Hematopoietic multipotent progenitor cell treated with erythropoietin and hydrocortisone succinate and interleukin-3 and kit ligand, for 15 days (in vitro differentiated cells): ENCODE results near the gene AXIN1.
A peak's percentile ranks its signal among the peaks of the same experiment; 100 is the strongest.
"Not testable (repeated sequence)": the region's sequence is repeated elsewhere in the genome, so short reads cannot be mapped to it uniquely, and the experiment has no call there.

Experiments
- DNase-seq: peaks from one replicate; pipeline ENCODE4 v3.0.0-alpha.2; 2015; ENCODE audit warnings: low spot score

The AXIN1 gene

DNA sequence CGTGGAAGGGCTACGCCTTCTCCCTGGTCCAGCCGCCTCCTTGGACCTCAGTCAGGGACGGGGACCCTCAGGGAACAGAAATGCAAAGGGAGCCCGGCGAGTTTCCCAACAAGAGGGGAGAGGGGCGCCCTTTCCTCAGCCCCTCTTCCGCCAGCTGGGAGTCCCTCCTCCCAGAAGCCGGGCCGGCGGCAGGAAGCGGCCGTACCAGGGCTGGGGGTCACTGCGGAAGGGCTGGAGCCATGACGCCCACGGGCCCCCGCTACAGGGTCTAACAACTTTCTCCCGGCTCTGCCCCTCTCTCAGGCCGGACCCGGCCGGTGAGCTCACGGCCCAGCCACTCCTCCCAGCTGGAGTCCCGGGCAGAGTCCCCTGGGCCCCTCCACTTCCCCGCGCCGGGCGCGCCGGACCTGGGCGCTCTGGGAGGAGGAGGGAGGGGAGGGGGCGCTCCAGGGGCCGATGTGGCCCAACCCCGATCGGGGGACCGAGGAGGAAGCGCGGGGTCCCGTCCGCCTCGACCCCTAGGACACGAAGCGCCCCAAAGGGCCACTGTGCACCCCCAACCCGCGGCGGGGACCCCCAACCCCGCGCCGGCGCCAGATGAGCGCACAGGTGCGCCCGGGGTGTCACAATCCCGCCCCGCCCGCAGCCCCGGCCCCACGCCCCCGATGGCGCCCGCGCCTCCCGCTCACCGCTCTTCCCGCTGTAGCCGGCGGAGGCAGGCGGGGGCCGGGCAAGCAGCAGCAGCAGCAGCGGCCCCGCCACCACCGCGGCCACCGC is 28.7 kb upstream of the AXIN1 start:
- DNase-seq: no peak

DNA sequence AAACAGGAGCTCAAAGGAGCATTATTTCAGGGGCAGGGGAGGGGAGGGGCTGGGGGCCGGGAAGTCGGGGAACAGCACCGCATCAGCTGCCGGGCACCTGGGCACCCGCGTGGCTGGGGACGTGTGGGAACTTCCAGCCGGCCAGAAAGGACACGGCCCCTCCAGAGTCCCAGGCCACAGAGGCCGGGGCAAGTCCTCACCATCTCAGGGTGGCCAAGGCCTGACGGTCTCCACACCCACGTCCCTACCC is 28.2 kb upstream of the AXIN1 start:
- no peak for DNase-seq

DNA sequence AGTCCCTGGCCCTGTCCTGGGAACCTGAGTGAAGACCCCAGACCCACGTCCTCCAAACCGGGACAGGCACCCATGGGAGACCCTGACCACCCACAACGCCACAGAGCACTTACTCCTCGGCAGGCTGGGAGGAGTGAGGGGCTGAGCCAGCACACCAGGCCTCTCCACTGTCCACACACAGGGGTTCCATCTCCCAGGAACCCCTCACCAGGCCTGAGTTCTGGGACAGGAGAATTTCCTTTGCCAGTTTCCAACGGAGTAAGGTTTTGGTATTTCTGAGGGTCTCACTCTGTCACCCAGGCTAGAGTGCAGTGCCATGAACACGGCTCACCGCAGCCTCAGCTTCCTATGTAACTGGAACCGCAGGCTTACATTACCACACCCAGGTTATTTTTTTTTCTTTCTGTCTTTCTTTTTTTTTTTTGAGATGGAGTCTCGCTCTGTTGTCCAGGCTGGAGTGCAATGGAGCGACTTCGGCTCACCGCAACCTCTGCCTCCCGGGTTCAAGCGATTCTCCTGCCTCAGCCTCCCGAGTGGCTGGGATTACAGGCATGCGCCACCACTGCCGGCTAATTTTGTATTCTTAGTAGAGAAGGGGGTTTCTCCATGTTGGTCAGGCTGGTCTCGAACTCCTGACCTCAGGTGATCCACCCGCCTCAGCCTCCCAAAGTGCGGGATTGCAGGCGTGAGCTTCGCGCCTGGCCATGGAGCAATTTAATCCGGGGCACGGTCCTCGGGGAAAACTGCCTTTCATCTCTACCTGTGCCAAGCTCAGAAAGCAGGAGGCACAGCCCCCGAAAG is 27.6 kb upstream of the AXIN1 start:
- DNase-seq: no peak

DNA sequence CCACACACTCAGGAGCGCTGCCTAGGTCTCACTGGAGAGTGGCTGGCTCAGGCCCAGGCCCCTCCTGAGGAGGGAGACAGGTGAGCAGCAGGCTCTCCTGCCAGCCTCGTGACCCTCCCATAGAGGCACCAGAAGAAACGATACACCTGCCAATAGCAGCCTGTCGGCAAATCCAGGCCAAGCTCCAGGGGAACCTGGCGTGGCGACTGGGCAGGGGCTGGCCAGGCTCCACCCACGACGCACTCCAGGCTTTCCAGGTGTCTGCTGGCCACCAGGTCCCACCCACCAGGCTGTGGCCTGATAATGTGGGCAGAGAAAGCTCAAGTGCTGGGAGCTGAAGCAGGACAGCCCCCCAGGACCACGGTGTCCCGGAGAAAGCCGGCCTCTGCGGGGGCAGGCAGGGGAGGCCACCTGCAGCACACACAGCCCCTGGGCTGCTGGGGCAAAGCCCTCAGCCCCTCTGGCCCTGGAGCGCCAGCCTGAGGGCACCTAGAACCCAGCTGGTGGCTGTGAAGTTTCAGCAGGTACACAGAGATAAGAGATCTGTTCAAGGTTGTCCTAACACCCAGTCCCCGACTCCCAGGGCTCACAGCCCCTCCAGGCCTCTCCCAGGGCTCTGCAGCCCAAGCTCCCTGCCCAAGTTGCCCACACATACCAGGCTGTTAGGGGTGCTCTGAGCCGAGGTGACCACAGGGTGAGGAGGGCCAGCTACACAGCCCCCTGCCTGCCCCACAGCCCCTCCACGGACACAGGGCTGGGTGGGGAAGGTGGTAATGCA is 26.8 kb upstream of the AXIN1 start:
- no peak for DNase-seq

DNA sequence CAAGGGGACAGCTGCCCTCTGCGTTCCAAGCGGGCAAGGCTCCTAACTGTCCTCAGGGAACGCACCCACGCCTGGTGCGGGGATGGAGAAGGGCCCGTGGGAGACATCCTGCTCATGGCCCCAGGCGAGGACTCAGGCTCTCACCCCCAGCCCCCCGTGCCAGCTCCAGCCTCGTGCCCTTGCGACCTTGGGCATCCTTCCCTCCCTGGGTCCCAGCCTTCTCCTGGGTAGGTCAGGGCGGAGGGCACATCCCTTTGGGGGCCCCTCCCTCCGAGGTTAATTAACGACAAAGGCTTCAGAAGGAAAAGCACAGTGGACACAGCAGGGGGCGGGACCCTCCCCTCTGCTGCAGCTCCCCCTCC is 26.3 kb upstream of the AXIN1 start:
- DNase-seq: no peak

DNA sequence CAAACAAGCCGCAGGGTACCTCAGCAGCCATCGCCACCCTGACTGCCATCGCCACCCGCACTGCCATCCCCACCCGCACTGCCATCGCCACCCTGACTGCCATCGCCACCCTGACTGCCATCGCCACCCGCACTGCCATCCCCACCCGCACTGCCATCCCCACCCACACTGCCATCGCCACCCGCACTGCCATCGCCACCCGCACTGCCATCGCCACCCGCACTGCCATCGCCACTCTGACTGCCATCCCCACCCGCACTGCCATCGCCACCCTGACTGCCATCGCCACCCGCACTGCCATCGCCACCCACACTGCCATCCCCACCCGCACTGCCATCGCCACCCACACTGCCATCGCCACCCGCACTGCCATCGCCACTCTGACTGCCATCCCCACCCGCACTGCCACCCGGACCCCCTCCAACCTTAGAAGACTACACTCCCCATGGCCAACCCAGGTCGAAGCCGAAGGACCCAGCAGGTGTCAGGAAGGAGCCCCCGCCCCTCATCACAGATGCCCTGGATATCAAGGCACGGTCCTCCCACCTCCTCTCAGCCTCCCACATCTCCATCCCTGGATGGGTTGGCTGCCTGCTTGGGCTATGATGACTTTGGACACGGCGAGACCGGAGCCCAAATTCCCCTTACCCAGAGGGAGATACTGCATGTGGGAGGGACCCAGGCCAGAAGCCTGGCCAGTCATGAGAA is 25.7 kb upstream of the AXIN1 start:
- not testable (repeated sequence) for DNase-seq

DNA sequence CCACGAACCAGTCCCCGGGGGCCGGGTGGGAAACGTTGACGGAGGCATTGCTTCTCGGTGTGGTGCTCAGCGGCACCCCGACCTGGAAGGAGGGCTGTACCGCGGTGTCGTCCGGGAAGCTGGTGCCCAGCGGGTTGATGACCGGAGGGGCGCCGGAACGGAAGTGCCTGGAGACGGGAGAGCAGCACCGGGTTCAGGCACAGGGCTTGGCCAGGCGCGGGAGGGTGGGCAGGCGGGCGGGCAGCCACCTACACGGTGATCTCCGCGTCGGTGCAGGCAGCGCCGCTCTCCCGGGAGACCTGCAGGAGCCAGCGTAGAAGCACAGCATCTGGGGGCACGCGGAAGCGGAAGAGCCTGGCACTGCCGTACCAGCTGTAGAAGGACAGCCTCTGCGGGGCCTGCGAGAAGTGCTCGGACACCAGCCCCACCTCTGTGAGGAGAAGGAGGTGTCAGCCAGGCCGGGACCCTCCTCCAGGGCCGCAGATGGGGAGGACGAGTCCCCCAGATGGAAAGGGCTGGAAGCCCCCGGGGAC is 25.0 kb upstream of the AXIN1 start:
- DNase-seq: no peak

DNA sequence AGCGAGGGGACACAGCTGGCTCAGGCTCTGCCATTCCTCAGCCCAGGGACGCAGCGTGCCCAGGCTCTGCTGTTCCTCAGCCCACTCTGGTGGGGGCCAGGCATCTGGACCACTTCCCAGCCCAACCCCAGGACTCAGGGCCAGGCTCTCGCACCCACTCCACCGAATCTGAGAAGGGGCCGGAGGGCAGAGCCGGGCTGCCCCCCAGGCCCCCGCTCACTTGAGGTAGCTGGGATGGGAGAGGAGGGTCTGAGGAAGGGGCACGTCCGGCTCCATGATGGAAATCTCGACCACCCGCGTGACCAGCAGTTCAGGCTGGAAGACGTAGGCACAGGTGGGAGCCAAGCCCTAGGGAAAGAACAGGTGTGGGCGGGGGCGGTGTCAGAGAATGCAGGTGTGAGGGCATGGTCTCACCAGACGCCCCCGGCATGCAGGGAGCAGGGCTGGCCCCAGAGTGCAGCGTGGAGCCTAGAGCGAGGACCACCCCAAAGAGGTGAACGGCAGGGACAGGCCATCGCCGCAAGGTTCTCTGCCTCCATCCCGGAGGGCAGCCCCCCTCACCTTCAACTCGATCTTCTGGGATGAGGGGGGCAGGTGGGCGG is 24.4 kb upstream of the AXIN1 start:
- DNase-seq: no peak

DNA sequence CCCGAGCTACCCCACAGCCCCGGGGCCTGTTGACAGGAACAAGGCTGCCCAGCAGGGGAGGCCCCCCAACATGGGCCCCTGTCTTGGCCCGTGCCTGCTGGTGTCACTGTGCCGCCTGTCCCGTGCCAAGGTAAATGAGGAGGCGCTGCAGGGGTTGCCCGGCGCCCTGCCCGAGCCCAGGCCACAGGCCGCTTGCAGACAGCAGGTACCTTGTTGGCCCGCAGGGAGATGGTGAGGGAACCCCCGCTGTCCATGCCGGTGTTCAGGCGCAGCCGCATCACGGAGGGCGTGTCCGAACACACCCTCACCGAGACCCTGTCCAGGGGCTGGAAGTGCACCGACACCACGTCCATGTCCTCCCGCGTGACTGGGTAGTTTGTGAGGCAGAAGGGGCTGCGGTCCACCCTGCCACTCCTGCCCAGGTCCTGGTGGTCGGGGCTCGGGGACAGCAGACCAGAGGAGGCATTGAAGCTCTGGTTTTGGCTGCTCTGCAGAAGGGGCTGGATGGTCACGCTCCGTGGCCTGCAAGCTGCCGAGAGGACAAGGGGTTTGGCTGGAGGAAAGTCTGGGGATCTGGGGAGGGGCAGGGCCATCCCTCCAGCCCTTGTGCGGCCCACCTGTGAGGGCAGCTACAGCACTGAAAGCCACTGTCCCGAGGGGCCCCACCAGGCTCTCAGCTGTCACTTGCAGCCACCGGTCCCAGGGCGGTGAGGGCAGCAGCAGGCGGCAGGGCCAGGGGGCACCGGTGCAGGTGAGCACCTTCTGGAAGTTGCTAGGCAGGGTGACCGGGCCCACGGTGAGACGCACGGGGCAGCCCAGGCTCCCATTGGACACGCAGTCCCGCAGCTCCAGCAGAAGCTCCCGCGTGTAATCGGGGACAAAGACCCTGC is 23.6 kb upstream of the AXIN1 start:
- DNase-seq: no peak

DNA sequence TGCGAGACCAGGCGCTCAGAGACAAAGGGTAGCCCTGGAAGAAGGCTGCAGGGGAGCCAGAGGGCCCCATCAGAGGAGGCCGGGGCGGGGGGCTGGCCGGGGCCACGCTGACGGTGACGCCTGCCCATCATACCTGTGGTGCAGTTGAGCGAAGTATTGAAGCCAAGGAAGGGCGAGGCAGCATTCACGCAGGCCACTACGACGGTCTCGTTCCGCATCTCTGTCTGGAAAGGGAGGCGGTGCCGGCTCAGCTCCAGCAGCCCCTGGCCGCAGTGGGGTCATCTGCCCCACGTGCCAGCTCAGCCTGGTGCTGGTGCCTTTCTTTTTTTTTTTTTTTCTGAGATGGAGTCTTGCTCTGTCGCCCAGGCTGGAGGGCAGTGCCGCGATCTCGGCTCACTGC is 22.7 kb upstream of the AXIN1 start:
- DNase-seq: no peak

DNA sequence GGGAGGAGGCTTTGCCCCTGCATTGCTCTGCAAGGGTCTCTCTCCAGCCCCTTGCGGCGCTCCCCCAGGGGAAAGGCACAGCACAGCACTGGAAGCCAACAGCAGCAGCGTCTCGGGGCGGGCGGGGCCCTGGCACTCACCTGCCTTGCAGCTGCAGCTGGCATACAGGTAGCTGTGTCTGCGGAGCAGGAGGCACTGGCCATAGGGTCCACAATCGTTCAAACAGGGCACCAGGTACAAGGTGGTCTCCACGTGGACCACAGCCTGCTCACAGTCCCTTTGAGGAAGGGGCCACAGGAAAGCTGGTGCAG is 22.0 kb upstream of the AXIN1 start:
- no peak for DNase-seq

DNA sequence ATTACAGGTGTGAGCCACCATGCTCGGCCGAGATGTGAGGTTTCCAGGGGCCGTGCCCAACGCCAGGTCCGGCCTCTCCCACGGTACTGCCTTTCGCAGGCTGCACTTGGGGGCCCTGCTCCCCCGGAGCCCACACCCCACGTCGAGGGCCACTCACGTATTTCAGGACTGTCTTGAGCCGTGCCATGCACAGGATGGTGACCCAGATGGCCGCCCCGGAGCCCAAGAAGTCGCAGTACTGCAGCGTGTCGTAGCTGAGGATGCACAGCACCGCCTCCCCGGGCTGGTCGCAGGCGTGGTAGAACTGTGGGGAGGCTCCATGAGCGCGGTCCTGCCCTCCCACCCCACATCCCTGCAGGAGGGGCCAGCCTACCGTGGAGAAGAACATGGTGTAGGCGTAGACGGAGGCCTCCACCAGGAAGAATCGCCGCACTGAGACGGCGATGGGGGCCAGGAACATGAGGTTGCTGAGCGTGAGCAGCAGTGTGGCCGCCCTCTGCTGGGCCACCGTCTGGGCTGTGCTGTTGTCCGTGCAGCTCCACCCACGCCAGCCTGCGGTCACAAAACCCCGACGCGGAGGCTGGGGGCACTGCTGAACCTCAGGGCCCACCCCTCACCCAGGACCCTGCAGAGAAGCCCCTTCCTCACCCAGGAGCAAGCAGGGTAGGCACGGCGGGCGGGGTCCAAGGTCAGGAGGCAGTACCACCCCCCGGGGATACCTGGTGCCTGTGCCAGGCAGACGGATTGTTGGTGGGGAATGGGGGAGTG is 21.5 kb upstream of the AXIN1 start:
- no peak for DNase-seq

DNA sequence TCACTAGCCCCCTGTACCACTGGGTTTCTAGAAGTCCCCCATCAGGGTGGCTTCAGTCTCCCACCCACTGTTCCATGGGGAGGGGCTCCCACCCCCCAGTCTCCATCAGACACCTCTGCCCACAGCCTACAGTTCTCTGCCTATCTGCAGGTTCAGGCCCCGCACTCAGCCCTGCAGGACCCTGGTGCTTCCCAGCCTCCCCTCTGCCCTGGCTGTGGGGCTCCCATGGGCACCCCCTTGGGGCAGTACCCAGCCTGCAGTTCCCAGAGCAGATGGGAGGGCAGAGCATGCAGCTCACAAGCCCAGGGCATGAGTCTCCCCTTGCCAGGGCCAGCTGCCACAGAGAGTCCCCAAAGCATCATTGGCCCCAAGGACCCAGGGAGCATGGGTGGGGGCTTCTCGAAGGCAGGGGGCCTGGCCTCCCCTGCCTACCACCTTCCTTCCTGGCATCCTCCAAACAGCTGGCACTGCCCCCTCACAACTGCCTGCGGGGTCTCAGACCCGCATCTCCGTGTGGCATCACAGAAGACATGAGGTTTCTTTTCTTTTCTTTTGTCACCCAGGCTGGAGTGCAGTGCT is 20.6 kb upstream of the AXIN1 start:
- DNase-seq: no peak

DNA sequence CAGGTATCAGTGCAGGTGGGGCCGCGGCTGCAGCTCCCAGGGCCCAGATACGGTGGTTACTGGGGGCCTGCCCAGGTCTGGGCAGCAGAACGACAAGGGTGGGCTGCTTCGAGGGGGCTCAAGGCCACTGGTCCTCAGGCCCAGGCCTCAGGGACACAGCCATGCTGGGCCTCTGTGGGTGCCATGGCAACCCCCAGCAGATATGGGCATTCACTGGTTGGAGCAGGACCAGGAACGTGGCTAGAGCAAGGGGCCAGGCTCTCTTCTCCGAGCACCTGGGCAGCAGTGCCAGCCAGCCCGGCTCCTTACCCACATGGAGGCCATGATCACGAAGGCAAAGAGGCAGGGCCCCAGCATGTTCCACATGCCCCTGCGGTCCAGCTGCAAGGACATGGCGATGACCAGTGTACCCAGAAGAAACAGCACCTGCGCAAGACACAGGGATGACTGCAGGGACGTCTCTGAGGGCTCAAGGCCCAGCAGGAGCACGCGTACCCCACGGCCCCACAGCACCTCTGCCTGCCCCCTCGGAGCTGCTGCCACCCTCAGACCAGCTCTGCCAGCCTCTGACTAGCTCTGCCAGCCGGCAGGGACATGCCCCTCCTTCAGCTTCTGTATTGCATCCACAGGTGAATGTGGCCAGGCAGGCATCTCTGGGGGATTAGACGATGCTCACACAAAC is 19.9 kb upstream of the AXIN1 start:
- DNase-seq: no peak

DNA sequence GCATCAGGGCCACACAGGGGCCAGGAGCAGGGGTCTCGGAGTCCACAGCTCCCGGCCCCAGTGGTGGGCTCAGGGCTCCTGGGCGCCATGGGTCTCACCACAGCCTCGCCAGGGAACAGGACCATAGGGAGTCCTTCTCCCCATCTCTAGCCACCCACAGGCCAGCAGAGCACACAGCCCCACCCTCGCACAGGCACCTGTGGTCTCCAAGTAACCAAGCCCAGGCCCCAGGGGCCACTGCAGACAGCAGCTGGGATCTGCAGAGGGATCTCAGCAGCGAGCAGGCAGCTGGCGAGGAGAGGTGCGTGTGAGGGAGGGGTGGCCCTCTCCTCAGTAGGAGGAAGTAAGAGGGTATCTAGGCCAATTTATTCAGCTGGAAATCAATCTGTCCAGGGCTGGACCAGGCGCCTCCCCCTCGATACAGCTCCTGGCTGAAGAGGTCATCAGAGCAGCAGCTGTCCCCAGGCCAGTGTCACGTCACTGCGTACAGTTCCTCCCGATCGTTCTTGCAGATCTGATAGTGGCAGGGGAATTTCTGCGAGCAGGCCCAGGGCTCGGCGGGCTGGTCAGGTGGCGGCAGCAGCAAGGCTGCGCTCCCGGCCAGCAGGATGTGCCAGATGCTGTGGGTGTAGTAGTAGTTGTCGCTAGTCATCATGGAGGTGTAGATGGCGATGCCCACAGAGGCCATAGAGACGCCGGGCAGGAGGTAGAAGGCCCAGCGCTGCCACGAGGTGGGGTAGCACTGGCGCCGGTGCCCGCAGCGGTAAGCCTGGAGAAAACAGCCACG is 19.2 kb upstream of the AXIN1 start:
- DNase-seq: no peak

DNA sequence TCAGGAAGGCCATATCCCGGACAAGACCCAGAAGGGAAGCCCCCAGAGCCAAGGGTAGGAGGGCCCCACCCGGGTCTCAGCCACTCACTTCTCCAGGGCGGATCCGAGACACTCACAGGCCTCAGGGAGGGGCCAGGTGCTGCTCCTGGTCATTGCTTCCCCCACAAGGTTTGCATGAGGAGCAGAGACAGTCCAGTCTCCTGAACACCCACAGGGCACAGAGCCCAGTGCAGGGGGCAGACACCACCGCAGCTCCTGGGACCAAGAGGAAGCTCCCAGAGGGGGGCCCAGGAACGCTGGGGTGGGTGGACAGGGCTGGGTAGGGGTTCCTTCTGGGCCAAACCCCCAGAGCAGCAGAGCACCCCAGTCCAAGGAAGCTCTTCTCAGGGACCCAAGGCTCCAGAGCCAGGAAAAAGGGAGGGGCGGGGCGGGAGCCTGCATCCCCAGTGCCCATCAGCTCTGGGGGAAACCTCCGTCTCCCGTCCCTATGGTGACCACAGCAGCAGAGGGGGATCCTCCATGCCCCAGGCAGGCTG is 18.5 kb upstream of the AXIN1 start:
- no peak for DNase-seq

DNA sequence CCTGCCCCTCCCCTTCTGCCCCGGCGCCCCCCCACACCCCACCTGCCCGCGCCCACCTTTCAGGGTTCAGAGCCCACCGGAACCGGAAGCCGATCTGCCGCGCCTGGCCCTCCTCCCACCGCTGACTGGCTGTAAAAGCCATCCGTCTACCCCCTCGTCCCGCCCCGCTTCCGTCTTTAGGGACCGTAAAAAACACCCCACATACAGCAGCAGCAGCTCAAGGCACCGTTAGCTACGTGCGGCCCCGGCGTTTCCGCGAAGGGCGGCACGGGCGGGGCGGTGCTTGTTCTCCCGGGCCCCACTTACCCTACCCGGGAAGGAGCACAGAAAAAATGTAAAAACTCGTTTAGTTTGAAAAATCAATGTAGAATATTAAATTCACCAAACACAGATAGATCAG is 17.9 kb upstream of the AXIN1 start, which contains the start of gene MRPL28:
Gene MRPL28 (minus strand): TSS at position 96 of the 400 bp plus-strand sequence. CDS start 320 bp downstream, outside the sequence.
- peak; percentile 95 for DNase-seq

DNA sequence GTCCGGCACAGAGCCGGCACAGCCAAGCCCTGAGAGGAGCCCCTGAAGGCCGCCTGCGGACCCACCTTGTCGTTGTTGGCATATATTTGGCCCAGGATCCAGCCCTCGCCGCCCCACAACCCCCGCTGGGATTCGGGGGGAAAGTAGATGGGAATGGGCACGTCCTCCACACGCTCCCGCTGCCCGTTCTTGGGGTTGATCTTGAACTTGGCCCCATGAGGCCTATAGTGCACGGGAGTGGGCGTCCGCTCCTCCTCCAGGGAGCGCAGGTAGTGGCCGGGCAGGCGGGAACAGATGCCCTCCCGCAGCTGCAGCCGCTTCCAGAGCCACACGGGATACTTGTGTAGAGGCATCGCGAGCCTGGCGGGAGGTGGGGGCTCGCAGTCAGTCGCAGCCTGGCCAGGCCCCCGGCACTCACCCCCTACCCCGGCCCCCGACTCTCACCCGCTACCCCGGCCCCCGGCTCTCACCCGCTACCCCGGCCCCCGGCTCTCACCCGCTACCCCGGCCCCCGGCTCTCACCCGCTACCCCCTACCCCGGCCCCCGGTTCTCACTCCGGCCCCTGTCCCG is 17.4 kb upstream of the AXIN1 start:
- DNase-seq: no peak
